A673 (cell line): ENCODE data around the gene GRID2. TPM values are rescaled to one million over a fixed set of nuclear protein-coding genes. Genes with fewer than 3 reads are reported as not detected.

ENCODE experiments used
- BruUV-seq: library from RNA; stranded (reverse); fragments of 400-500 nt; replicated peaks from 2 replicates; lab custom pipeline; 2021; lab: Mats Ljungman, UMichigan
- CTCF ChIA-PET: fragments of 300-600 bp; sonication (Branson Sonifier 250); formaldehyde crosslinking; loops from one replicate; lab custom pipeline; 2022; ENCODE audit warnings: antibody characterized with exemption; lab: Charles Lee
- POLR2A ChIA-PET: fragments of 300-600 bp; sonication (Branson Sonifier 250); formaldehyde crosslinking; loops from one replicate; lab custom pipeline; 2022; ENCODE audit warnings: antibody characterized with exemption; ENCODE audit not compliant: low non-redundant PET; lab: Charles Lee
- DNase-seq: peaks from one replicate; pipeline ENCODE4 v3.0.0-alpha.2; 2015; ENCODE audit warnings: low spot score
- H3K27ac ChIP-seq: fragments of 200-600 bp; sonication (generic); 2 replicates; pipeline ENCODE4 v1.5.1; 2016; ENCODE audit warnings: mixed run types, low read depth, mild to moderate bottlenecking, mixed read lengths, antibody characterized with exemption, low read length; ENCODE audit not compliant: poor library complexity, severe bottlenecking
- H3K27me3 ChIP-seq: fragments of 200-600 bp; sonication (generic); replicated peaks from 2 replicates; pipeline ENCODE4 v1.6.1; 2017; ENCODE audit warnings: mixed run types, low read depth, mild to moderate bottlenecking, mixed read lengths, antibody characterized with exemption, low read length; ENCODE audit not compliant: insufficient read depth, poor library complexity
- H3K36me3 ChIP-seq: fragments of 200-600 bp; sonication (generic); 2 replicates; pipeline ENCODE4 v1.6.1; 2016; ENCODE audit warnings: mixed run types, mild to moderate bottlenecking, mixed read lengths, antibody characterized with exemption, low read length; ENCODE audit not compliant: insufficient read depth, poor library complexity, severe bottlenecking
- H3K4me1 ChIP-seq: fragments of 200-600 bp; sonication (generic); 2 replicates; pipeline ENCODE4 v1.6.1; 2017; ENCODE audit warnings: mixed run types, mild to moderate bottlenecking, mixed read lengths, antibody characterized with exemption, low read length; ENCODE audit not compliant: insufficient read depth, poor library complexity, severe bottlenecking
- H3K4me3 ChIP-seq: fragments of 200-600 bp; sonication (generic); 2 replicates; pipeline ENCODE4 v1.5.1; 2016; ENCODE audit warnings: low read depth, mixed run types, mild to moderate bottlenecking, mixed read lengths, low read length; ENCODE audit not compliant: poor library complexity, severe bottlenecking
- H3K9me3 ChIP-seq: fragments of 200-600 bp; sonication (generic); 2 replicates; pipeline ENCODE4 v1.6.1; 2016; ENCODE audit warnings: mixed run types, low read depth, mild to moderate bottlenecking, mixed read lengths, antibody characterized with exemption, low read length; ENCODE audit not compliant: poor library complexity, severe bottlenecking
- CTCF ChIP-seq: fragments of 300-800, 200-600 bp; sonication (generic); conservative IDR thresholded peaks from 2 replicates; pipeline ENCODE4 v1.5.1; 2017; ENCODE audit warnings: low read depth, mild to moderate bottlenecking, antibody characterized with exemption, low read length, moderate library complexity, mixed read lengths
- EZH2 ChIP-seq: fragments of 200-600 bp; sonication (generic); IDR thresholded peaks from 2 replicates; pipeline ENCODE4 v1.6.1; 2017; ENCODE audit warnings: borderline replicate concordance, low read depth, mild to moderate bottlenecking, mixed read lengths, antibody characterized with exemption, low read length; ENCODE audit not compliant: poor library complexity, severe bottlenecking
- intact Hi-C: fragments of 100-400 bp; cut with micrococcal nuclease; formaldehyde crosslinking; loops from one replicate; pipeline ENCODE4 v1.10.0; 2022; ENCODE audit not compliant: unreplicated experiment
- total RNA-seq: library from RNA; stranded (reverse); gene quantifications from 2 replicates; pipeline ENCODE4 v1.2.3, GENCODE V29; 2021

The GRID2 gene
- total RNA-seq, 1 experiment from 2014 or later: not detected

- no peak for DNase-seq
- H3K27ac ChIP-seq: no peak overlapping the region
- no peaks in the 10 kb centered on the region for H3K36me3 ChIP-seq
- BruUV-seq: no TSS peak
- H3K27me3 ChIP-seq: no peaks in the 10 kb centered on the region
- TF ChIP-seq EZH2 (no peak), CTCF (no peak)
- CTCF ChIA-PET: no interaction called here
- intact Hi-C loops: no loop called here
- peaks cover 26% of the 10 kb centered on the region for H3K4me1 ChIP-seq
- no peaks in the 10 kb centered on the region for H3K9me3 ChIP-seq
- POLR2A ChIA-PET: no interaction called here
- no peak overlapping the region for H3K4me3 ChIP-seq
Measured at GRCh38 chr4:93320356-93320755, 1016.6 kb downstream of the GRID2 start.

GRCh38 chr4:93327346-93327745 is 1023.6 kb downstream of the GRID2 start:
- TF ChIP-seq CTCF (no peak), EZH2 (no peak)
- Histone ChIP-seq H3K9me3 (no peaks in the 10 kb centered on the region), H3K36me3 (no peaks in the 10 kb centered on the region), H3K27ac (no peak overlapping the region), H3K4me3 (no peak overlapping the region), H3K4me1 (no peaks in the 10 kb centered on the region), H3K27me3 (no peaks in the 10 kb centered on the region)
- no TSS peak for BruUV-seq
- DNase-seq: no peak
- POLR2A ChIA-PET: no interaction called here
- CTCF ChIA-PET: no interaction called here
- intact Hi-C loops: no loop called here

GRCh38 chr4:93334003-93334402 is 1030.2 kb downstream of the GRID2 start:
- H3K27ac ChIP-seq: no peak overlapping the region
- no peak for TF ChIP-seq CTCF
- no peak for TF ChIP-seq EZH2
- no TSS peak for BruUV-seq
- no peak overlapping the region for H3K4me3 ChIP-seq
- no peaks in the 10 kb centered on the region for H3K36me3 ChIP-seq
- no peaks in the 10 kb centered on the region for H3K4me1 ChIP-seq
- ChIA-PET POLR2A (no interaction called here), CTCF (no interaction called here)
- intact Hi-C loops: no loop called here
- H3K27me3 ChIP-seq: no peaks in the 10 kb centered on the region
- no peak for DNase-seq
- no peaks in the 10 kb centered on the region for H3K9me3 ChIP-seq
